COLO829 (cell line): ENCODE results near the gene NFATC1.

ENCODE experiments used
- DNase-seq: peaks from one replicate; pipeline ENCODE4 v3.0.0; 2012; ENCODE audit warnings: low spot score

Gene NFATC1

DNA sequence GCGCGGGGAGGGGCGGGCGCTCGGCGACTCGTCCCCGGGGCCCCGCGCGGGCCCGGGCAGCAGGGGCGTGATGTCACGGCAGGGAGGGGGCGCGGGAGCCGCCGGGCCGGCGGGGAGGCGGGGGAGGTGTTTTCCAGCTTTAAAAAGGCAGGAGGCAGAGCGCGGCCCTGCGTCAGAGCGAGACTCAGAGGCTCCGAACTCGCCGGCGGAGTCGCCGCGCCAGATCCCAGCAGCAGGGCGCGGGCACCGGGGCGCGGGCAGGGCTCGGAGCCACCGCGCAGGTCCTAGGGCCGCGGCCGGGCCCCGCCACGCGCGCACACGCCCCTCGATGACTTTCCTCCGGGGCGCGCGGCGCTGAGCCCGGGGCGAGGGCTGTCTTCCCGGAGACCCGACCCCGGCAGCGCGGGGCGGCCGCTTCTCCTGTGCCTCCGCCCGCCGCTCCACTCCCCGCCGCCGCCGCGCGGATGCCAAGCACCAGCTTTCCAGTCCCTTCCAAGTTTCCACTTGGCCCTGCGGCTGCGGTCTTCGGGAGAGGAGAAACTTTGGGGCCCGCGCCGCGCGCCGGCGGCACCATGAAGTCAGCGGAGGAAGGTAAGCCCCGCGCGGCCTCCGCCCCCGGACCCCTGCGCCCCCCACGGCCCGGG lies at the start of gene NFATC1:
TSS of gene NFATC1 (plus strand) at position 170 of the 644 bp plus-strand sequence. CDS start at position 465, 295 bp downstream.
- no peak for DNase-seq

DNA sequence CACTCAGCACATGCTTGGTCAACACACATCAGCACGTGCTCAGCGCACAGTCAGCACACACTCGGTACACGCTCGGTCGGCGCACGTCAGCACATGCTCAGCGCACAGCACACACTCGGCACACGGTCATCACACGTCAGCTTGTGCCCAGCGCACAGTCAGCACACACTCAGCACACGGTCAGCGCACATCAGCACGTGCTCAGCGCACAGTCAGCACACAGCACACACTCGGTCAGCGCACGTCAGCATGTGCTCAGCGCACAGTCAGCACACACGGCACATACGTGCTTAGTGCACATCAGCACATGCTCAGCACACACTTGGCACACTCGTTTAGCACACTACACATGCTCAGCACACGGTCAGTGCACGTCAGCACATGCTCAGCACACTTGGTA lies 49.7 kb upstream of the NFATC1 start:
- DNase-seq = no peak

DNA sequence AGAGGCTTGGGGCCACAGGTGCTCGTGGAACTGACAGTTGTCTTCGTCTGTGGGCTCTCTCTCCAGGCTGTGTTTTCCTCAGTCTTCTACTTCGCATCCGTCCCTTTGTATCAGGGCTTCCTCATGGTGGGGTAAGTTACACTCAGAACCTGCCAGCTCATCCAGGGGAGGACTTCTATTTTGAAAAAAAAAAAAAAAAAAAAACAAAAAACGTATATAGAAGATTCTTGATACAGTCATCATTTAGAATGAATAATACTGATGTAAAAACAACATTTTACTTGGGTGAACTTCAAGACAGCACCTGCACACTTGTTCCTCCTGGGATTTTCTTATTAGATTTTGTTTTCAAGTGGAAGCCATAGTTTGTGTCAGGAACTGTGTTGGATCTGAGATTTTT lies 47.7 kb upstream of the NFATC1 start:
- no peak for DNase-seq

DNA sequence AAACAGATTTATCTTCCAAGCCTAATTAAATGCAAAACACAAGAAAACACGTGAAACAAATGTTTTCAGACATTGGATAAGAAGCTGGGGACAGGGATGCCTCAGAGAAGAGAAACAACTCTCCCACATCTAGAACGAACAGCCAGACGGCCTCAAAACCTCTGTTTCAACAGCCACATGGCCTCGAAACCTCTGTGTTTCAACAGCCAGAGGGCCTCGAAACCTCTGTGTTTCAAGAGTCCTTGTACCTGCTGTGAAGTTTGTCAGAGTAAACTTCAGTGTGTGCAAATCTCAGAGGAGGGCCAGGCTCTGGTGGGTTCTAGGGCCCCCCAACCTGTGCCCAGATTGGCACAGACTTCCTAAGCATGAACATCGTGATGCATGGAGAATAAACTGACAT lies 43.3 kb upstream of the NFATC1 start:
- no peak for DNase-seq

DNA sequence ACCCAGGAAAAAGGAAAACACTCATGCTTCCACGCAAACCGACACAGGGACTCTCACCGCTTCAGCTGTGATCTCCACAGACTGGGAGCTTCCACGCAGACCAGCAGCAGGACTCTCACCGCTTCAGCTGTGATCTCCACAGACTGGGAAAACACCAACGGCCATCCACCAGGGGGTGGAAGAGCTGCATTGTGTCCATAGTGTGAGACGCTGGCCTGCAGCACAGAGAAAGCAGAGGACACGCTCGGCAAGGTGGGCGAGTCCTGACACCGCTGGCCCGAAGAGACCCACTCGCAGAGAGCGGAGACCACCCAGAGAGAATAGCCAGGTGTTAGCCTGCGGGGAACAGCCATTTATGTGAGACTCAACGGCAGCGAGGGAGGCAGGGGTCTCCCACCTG lies 42.5 kb upstream of the NFATC1 start:
- DNase-seq = no peak

DNA sequence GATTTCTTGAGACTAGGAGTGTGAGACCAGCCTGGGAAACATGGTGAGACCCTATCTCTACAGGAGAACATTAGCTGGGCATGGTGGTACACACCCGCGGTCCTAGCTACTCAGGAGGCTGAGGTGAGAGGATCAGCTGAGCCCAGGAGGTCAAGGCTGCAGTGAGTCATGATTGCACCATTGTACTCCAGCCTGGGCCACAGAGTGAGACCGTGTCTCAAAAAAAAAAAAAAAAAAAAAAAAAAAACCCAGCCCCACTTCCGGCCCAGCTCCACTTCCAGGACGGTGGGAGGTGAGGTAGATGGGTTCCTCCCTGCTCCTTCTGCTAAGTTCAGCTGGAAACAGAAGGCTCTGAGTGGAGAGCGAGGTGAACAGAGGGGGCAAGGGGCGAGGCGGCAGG lies 41.4 kb upstream of the NFATC1 start:
- no peak for DNase-seq

DNA sequence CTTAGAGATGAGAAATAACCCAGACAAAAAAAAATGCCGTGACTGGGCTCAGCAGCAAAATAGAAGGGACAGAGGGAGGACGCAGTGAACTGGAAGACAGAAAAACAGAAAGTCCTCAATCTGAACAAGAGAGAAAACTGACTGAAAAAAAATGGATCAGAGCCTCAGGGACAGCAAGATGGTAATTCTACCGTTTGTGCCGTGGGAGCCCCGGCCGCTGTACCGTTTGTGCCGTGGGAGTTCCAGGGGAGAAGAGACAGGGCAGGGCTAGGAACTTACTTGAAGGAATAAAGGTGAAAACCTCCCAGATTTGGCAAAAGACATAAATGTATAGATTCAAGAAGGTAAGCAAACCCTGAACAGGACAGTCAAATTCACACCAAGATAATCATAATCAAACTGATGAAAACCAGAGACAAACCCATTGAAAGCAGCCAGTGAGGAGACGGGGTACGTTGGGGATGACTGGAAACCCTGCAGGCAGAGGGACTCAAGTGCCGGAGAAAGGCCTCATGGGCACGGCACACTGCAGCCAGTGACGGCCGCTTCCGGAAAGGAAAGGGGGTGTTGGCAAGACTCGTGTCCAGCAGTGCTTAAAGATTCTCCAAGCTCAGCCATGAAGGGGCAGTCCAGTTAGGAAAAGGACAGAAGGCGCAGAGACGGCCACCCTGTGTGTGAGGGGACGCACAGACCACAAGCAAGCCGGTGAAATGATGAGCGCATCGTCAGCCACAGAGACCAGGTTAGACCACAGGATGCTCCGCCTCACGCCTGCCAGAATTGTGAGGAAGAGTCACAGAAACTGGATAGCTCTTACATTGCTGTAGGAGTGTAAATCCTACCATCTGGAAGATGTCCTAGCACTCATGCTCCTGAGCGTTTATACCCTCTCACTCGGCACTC lies 40.0 kb upstream of the NFATC1 start:
- DNase-seq = no peak

DNA sequence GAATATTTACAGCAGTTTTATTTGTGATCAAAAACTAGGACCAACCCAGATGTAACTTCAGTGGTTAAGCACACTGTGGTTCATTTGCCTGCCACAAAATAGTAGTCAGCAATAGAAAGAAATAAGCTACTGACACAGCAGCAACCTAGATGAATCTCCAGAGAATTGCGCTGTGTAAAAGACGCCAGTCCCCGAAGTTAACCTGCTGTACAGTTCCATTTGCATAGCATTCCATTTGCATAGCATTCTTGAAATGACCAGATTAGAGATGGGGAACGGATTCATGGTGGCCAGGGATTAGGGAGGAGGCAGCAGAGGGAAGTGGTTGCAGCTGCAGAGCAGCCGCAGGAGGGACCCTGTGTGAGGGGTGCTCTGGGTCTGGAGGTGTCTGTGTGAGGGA lies 39.3 kb upstream of the NFATC1 start:
- no peak for DNase-seq

DNA sequence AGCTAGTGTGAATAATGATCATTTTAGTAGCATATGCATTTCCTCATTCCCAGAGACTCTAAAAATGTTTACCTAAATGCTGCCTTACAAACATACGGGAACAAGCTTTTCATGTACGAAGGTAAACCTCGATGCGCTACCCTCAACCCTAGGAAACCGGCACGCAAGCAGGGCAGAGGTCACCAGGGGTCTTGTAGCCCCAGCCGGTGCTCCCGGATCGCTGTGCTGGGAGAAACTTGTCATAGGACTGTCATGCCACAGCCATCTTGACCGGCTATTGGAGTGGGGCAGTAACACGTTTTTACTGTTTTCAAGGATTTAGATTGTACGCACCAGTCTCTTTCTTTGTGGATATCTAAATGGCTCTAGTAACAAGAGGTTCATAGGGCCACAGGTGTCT lies 34.8 kb upstream of the NFATC1 start:
- no peak for DNase-seq

DNA sequence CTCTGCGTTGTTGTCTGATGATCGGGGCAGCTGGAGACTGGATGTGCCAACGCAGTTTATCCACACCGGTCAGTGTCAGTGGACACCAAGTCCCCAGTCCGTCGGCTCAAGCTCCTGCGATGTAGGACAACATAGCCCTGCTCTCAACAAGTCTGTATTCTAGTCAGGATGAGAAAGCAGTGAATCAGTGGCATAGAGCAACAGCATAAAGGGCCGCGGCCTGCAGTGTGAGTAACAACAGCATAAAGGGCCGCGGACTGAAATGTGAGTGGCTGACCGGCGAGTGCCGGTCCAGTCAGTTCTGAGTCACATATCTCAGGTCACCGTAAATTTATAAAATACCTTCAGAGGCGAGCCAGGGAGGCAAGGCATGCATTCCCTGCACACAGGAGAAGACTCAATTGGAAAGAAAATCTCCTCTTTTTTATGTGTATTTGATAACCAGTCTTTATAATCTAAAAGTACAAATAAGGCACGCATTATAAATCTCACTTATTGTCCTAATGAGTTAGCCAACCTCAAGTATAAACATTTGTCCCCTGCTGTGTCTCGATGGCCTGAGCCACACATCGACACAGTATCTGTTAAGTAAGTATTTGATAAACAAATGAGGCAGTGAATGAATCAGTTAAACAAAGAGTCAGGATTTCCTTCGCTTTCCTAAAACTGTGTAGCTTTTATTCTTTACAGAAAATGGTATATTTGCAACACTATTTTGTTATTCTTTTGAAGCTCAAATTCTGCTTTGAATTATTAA lies 33.8 kb upstream of the NFATC1 start:
- DNase-seq = no peak

DNA sequence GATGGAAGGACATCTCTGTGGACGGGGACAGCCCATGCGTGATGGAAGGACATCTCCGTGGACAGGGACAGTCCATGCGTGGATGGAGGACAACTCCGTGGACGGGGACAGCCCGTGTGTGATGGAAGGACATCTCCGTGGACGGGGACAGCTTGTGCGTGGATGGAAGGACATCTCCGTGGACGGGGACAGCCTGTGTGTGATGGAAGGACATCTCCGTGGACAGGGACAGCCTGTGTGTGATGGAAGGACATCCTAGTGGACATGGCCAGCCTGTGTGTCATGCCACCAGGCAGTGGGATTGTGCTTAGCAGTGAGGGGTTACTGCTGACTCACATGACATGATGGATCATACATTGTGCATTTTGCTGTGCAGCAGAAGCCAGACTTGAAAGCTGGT lies 30.0 kb upstream of the NFATC1 start:
- peak; percentile 12 for DNase-seq

DNA sequence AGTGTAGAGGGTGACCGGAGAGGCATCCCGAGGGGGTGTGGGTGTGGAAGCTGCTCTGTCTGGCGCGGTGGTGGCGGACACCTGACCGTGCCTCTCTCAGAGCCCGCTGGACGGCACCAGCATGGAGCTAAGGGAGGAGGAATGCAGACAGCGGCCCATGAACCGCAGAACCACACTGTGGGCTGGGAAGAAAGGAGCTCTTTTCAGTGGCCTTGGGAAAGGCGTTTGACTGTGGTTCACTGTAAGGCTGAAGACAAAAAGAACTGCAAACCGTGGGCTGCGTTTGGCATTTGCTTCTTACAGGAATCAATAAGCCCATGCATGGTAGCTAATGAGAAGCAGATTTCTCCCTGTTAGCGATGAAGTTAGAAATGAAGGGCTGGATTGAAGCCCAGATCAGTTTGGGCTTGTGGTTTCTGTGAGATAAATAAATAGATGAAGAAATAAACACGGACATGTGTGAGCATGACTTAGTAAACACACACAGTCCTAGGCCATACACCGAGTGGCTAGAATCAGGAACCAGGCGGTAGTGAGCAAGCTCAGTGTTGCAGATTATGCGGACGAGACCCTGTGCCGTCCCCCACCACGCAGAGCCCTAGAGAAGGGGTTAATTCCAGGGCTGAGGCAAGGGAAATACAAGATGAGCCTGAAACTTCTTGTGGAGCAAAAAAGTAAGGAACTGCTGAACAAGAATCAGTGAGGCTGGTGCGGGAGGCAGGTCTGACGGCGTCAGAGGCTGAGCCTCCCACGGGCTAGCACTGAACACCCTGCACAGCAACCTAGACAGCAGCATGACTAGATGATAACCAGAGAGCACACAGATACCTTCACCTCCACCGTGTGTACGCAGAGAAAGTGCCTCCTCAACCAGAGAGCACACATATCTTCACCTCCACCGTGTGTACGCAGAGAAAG lies 29.3 kb upstream of the NFATC1 start:
- peak; percentile 85 for DNase-seq

DNA sequence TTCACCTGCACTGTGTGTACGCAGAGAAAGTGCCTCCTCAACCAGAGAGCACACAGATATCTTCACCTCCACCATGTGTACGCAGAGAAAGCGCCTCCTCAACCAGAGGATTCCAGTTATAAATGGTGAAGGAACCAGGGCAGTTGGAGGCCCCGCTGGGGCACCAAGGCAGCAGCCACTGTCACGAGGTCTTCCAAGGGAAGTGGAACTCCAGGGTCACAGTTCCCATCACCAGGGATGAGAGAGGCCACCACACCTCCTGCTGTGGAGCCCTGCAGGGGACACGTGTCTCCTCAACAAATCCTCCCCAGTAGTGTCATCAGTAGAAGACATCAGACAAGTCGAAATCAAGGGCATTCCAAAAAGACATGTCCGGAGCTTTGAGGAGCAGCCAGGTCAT lies 28.2 kb upstream of the NFATC1 start:
- DNase-seq = no peak

DNA sequence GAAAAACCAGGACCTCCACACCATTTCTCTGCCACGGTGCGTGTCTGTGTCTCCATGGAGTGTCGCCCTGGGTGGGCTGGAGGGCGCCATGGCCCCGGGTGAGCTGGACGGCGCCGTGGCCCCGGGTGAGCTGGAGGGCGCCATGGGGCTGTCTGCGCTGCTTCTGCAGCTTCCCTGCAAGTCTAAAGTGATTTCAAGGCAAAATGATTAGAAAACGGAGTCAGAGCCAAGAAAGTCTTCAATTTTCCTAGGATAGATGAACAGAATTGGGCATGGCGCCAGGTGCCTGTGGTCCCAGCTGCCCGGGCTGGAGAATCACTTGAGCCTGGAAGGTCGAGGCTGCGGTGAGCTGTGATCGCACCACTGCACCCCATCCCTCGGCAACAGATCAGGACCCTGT lies 27.7 kb upstream of the NFATC1 start:
- no peak for DNase-seq

DNA sequence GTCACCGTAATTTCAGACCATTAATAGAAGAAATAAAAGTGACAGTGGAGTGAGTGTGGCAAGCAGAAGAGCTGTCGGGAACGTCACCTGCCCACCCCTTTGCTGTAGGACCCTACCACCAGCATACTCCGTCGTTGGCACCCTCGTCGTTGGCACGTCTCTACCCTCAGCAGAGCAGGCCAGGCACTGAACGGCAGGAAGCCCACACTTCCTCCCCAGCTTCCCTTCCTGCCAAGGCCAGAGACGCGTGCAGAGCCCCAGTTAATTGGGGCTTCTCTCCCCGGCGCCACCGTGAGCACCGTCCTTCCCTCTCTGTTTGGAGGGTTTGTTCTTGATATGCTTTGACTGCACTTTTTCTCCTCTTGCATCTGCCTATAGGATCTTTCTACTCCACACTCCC lies 27.0 kb upstream of the NFATC1 start:
- no peak for DNase-seq

DNA sequence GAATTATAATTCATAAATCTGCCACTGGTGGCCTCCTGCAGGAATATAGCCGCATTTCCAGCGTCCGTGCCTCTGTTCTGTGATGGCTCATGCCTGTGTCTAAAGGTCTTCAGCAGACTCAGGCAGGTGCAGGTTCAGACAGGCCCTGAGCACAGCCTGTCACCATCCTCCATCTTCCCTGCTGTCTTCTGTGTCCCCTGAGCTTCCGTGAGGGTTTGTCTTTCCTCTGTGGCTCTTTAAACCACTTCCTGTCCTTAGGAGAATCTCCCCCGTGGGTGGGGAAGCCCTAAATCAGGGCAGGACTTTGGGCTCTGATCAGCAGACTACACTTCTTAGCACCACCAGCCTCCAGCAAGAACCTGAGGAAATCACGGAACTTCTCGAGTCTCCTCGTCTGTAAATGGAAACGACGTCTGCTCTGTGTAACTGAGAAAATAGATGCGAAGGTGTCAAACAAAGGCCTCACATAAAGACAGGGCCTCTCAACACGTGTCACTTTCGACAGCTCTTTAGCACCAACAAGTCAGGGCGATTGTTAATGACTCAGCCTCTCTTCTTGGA lies 24.1 kb upstream of the NFATC1 start:
- no peak for DNase-seq

DNA sequence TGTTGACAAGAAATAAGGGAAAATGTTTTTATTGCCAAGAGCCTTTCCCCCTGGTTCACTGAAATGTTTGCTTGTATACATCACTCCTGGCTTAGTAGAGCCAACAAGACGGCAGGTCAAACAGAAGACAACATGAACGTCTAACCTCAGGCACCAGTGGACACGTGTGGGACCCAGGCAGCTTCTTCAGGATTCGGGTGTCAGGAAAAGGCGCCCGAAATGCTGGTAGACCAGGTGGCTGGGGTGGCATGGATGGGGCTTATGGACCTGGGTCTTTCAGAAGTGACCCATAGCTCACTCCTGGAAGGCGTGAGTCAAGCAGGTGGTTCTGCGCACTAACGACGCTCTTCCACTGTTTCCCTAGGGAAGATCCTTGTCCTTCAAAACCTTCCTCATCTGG lies 23.3 kb upstream of the NFATC1 start:
- DNase-seq = no peak

DNA sequence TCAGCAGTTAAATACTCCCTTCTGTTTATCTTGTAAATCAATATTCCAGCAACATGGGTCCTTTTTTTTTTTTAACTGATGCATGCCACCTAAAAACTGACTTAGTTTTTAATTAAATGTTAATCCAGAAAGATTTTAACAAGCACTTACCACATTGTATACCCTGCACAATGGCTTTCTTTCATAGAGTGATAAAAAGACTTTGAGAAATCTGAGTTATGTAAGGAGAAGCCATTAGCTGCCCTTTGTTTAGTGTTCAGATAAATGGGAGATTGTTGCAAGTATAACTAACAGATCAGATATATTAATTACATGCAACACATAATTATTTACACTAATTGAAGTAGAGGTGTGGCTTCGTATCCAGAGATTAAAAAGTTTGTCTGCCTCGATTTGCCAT lies 22.7 kb upstream of the NFATC1 start:
- DNase-seq = peak; percentile 38

DNA sequence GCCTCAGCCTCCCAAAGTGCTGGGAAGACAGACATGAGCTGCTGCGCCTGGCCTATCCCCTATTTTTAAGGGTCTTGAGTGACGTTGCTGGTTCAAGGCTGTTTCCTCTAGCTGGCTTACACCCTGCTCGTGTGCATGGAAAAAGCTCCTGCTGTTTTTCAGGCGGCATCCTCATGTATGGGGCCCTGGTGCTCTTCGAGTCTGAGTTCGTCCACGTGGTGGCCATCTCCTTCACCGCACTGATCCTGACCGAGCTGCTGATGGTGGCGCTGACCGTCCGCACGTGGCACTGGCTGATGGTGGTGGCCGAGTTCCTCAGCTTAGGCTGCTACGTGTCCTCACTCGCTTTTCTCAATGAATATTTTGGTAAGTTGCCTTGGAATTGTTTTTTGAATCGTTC lies 22.0 kb upstream of the NFATC1 start:
- no peak for DNase-seq

DNA sequence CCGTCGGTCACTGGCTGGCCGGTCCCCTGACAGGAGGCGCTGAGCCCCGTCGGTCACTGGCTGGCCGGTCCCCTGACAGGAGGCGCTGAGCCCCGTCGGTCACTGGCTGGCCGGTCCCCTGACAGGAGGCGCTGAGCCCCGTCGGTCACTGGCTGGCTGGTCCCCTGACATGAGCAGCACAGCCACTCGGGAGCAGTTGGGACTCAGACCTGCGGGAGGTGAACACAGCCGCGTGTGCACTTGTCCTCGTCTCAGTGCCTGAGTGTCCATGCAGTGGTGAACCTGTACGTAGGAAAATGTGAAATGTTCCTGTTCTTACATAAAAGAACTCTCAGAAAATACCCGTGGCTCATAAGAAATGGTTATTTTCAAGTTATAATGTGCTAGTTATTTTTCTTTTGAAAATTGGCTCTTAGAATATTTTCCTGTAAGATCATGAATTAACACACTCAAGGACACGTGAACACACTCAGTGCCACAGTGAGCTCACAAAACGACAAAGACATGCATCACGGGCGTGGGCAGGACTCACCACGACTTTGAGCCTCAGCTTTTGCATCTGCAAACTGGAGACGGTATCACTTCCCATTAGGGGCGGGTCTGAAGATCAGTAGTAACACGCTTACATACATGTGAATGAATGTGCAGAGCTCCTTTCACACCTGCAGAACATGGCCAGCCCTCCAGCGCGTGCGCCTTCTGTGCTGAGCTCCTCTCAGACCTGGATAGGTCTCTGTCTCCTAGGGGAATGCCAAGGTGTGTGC lies 21.1 kb upstream of the NFATC1 start:
- DNase-seq = no peak
